GM19467 (cell line): Measurements from ENCODE around the gene IL18.
A peak's percentile ranks its signal among the peaks of the same experiment; 100 is the strongest.
"Not testable (repeated sequence)": the region's sequence is repeated elsewhere in the genome, so short reads cannot be mapped to it uniquely, and the experiment has no call there.

ENCODE experiments used
- ATAC-seq: cut with Tn5 transposase; IDR thresholded peaks from one replicate; pipeline ENCODE4 v1.9.1; 2021; ENCODE audit warnings: mild to moderate bottlenecking, moderate library complexity; ENCODE audit not compliant: unreplicated experiment

Gene IL18

GRCh38 chr11:112172362-112172994 is 8.6 kb upstream of the IL18 start:
- no peak for ATAC-seq

- ATAC-seq, result no peak
Measured at GRCh38 chr11:112167145-112167544, 3.3 kb upstream of the IL18 start, which contains the start of gene TEX12. TEX12 (plus strand) TSS chr11:112167372; CDS start chr11:112169269, 1,897 bp downstream.

- ATAC-seq, result no peak
Measured at GRCh38 chr11:112166562-112166961, 2.7 kb upstream of the IL18 start.

GRCh38 chr11:112165049-112165448 is 1.2 kb upstream of the IL18 start:
- ATAC-seq, result no peak

- no peak for ATAC-seq
Measured at GRCh38 chr11:112162761-112163546, 940 bp downstream of the IL18 start.

- ATAC-seq, result not testable (repeated sequence)
Measured at GRCh38 chr11:112162200-112162599, 1.7 kb downstream of the IL18 start.

GRCh38 chr11:112161012-112161411 is 2.9 kb downstream of the IL18 start:
- ATAC-seq, result no peak

GRCh38 chr11:112160091-112160848 is 3.6 kb downstream of the IL18 start:
- no peak for ATAC-seq

- peak; percentile 63 for ATAC-seq
Measured at GRCh38 chr11:112159098-112160065, 4.5 kb downstream of the IL18 start.

GRCh38 chr11:112156956-112157766 is 6.7 kb downstream of the IL18 start:
- ATAC-seq, result no peak

GRCh38 chr11:112156153-112156955 is 7.5 kb downstream of the IL18 start:
- ATAC-seq, result no peak

- ATAC-seq, result no peak
Measured at GRCh38 chr11:112150517-112150916, 13.4 kb downstream of the IL18 start.

- ATAC-seq, result no peak
Measured at GRCh38 chr11:112143597-112143996, 20.3 kb downstream of the IL18 start.

GRCh38 chr11:112134473-112134872 is 29.4 kb downstream of the IL18 start:
- no peak for ATAC-seq

- ATAC-seq, result no peak
Measured at GRCh38 chr11:112132737-112133136, 31.2 kb downstream of the IL18 start.

- ATAC-seq, result no peak
Measured at GRCh38 chr11:112129656-112130055, 34.2 kb downstream of the IL18 start.

- no peak for ATAC-seq
Measured at GRCh38 chr11:112128483-112129121, 35.3 kb downstream of the IL18 start.

- ATAC-seq, result no peak
Measured at GRCh38 chr11:112127056-112127455, 36.8 kb downstream of the IL18 start.
